HG03558 (cell line): Measurements from ENCODE around the gene MGAT4A.

Experiments
- ATAC-seq: cut with Tn5 transposase; IDR thresholded peaks from one replicate; pipeline ENCODE4 v1.9.1; 2021; ENCODE audit warnings: moderate number of reproducible peaks; ENCODE audit not compliant: unreplicated experiment; ENCODE audit errors: extremely low read depth

Gene MGAT4A

GRCh38 chr2:98706591-98706990 is 24.3 kb downstream of the MGAT4A start:
- no peak for ATAC-seq

GRCh38 chr2:98705333-98705617 is 25.7 kb downstream of the MGAT4A start:
- no peak for ATAC-seq

- ATAC-seq, result no peak
These were observed 26.2 kb downstream of the MGAT4A start for GRCh38 chr2:98704499-98705332.

GRCh38 chr2:98703738-98704137 is 27.2 kb downstream of the MGAT4A start:
- ATAC-seq, result no peak

- no peak for ATAC-seq
These were observed 27.9 kb downstream of the MGAT4A start for GRCh38 chr2:98702858-98703620.

- ATAC-seq, result no peak
These were observed 28.7 kb downstream of the MGAT4A start for GRCh38 chr2:98702127-98702802.

- ATAC-seq, result no peak
These were observed 29.7 kb downstream of the MGAT4A start for GRCh38 chr2:98701230-98701629.

- ATAC-seq, result no peak
These were observed 32.0 kb downstream of the MGAT4A start for GRCh38 chr2:98698896-98699295.

- ATAC-seq, result no peak
These were observed 33.1 kb downstream of the MGAT4A start for GRCh38 chr2:98697651-98698337.

GRCh38 chr2:98696200-98696599 is 34.7 kb downstream of the MGAT4A start:
- no peak for ATAC-seq

- ATAC-seq, result no peak
These were observed 35.7 kb downstream of the MGAT4A start for GRCh38 chr2:98695255-98695654.

- no peak for ATAC-seq
These were observed 37.5 kb downstream of the MGAT4A start for GRCh38 chr2:98693477-98693876.

- no peak for ATAC-seq
These were observed 38.6 kb downstream of the MGAT4A start for GRCh38 chr2:98692090-98693054.

GRCh38 chr2:98691303-98691702 is 39.6 kb downstream of the MGAT4A start:
- ATAC-seq, result no peak

- no peak for ATAC-seq
These were observed 44.7 kb downstream of the MGAT4A start for GRCh38 chr2:98685930-98686887.

- ATAC-seq, result no peak
These were observed 47.2 kb downstream of the MGAT4A start for GRCh38 chr2:98683728-98684127.

- no peak for ATAC-seq
These were observed 54.2 kb downstream of the MGAT4A start for GRCh38 chr2:98676742-98677141.

- no peak for ATAC-seq
These were observed 56.5 kb downstream of the MGAT4A start for GRCh38 chr2:98674233-98674964.
